Activated CD4-positive, alpha-beta T cell treated with anti-CD3 and anti-CD28 coated beads, Interleukin-2, amount 50 U/mL, for 24 hours (primary cell): ENCODE measurements around the gene IPO4.
A peak's percentile ranks its signal among the peaks of the same experiment; 100 is the strongest.
"Not testable (repeated sequence)": the region's sequence is repeated elsewhere in the genome, so short reads cannot be mapped to it uniquely, and the experiment has no call there.

Source experiments
- DNase-seq, 2 donors: peaks; one replicate each; pipeline ENCODE4 v3.0.0-alpha.2; 2020; ENCODE audit warnings: low read depth in 1 of 2, low spot score in 1 of 2

IPO4 gene

GRCh38 chr14:24216876-24217275, 28.3 kb upstream of the IPO4 start:
- not testable (repeated sequence) for DNase-seq

- DNase-seq = no peak
Observed at GRCh38 chr14:24216345-24216699, 27.7 kb upstream of the IPO4 start.

- peak; percentile 54 to 75 for DNase-seq
Observed at GRCh38 chr14:24215495-24216344, 27.1 kb upstream of the IPO4 start, which contains the start of gene MDP1. TSS of gene MDP1 (minus strand) at chr14:24216066. CDS start at chr14:24215955, 111 bp downstream.

- DNase-seq = no peak
Observed at GRCh38 chr14:24213866-24214662, 25.4 kb upstream of the IPO4 start.

GRCh38 chr14:24212924-24213865, 24.6 kb upstream of the IPO4 start, which contains the start of gene CHMP4A:
TSS of gene CHMP4A (minus strand) at chr14:24213488. CDS start at chr14:24213439, 49 bp downstream.
- DNase-seq = peak; percentile 84 to 96

GRCh38 chr14:24211311-24211710, 22.7 kb upstream of the IPO4 start:
- no peak for DNase-seq

- no peak for DNase-seq
Observed at GRCh38 chr14:24207625-24208024, 19.0 kb upstream of the IPO4 start.

- DNase-seq = no peak
Observed at GRCh38 chr14:24207104-24207551, 18.5 kb upstream of the IPO4 start.

GRCh38 chr14:24206260-24207103, 17.9 kb upstream of the IPO4 start:
- no peak for DNase-seq

- no peak for DNase-seq
Observed at GRCh38 chr14:24204163-24205146, 15.8 kb upstream of the IPO4 start.

- not testable (repeated sequence) for DNase-seq
Observed at GRCh38 chr14:24203249-24203886, 14.8 kb upstream of the IPO4 start.

GRCh38 chr14:24202538-24202937, 13.9 kb upstream of the IPO4 start:
- not testable (repeated sequence) for DNase-seq

- no peak for DNase-seq
Observed at GRCh38 chr14:24198814-24199524, 10.4 kb upstream of the IPO4 start.

- DNase-seq = no peak
Observed at GRCh38 chr14:24197056-24197450, 8.4 kb upstream of the IPO4 start.

- no peak for DNase-seq
Observed at GRCh38 chr14:24196071-24197055, 7.7 kb upstream of the IPO4 start.
